NCI-H1417 treated with DMSO at 0.1 percent for 48 hours (cell line): ENCODE measurements around the gene ACTN1.

Source experiments
- DNase-seq: peaks from one replicate; lab custom pipeline; 2025; lab: John Stamatoyannopoulos, UW

ACTN1 gene

GRCh38 chr14:68888883-68889282 lies 90.2 kb downstream of the ACTN1 start:
- no peak for DNase-seq

DNA sequence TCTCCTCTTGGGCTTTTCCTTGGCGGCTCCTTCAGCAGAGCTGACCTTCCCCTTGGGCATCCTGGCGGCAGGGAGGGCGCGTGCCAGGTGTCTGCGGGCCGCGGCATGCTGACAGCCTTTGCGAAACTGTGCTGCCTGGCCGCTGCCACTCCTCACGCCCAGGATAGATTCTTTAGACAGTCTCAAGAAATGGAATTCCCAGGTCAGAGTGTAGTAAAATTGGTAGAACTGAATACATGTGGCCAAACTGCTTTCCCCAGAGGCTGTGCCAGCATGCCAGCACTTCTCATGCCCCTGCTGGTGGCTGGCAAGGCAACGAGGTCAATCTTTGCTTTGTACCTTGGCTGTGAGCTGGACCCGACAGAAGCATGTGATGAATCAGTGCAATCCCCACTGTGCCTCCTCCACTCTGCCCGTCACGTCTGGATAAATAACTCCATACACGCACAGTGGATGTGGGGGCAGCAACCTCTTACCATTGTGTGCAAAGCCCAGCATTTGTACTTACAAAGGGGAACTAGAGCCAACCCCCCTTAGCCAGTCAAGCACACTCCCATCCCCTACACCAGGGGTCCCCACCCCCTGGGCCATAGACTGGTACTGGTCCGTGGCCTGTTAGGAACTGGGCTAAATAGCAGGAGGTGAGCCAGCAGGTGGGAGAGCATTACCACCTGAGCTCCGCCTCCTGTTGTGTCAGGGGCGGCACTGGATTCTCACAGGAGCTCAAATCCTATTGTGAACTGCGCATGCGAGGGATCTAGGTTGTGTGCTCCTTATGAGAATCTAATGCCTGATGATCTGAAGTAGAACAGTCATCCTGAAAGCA lies 90.9 kb downstream of the ACTN1 start:
- no peak for DNase-seq

GRCh38 chr14:68886109-68886434 lies 93.0 kb downstream of the ACTN1 start:
- DNase-seq: no peak

DNA sequence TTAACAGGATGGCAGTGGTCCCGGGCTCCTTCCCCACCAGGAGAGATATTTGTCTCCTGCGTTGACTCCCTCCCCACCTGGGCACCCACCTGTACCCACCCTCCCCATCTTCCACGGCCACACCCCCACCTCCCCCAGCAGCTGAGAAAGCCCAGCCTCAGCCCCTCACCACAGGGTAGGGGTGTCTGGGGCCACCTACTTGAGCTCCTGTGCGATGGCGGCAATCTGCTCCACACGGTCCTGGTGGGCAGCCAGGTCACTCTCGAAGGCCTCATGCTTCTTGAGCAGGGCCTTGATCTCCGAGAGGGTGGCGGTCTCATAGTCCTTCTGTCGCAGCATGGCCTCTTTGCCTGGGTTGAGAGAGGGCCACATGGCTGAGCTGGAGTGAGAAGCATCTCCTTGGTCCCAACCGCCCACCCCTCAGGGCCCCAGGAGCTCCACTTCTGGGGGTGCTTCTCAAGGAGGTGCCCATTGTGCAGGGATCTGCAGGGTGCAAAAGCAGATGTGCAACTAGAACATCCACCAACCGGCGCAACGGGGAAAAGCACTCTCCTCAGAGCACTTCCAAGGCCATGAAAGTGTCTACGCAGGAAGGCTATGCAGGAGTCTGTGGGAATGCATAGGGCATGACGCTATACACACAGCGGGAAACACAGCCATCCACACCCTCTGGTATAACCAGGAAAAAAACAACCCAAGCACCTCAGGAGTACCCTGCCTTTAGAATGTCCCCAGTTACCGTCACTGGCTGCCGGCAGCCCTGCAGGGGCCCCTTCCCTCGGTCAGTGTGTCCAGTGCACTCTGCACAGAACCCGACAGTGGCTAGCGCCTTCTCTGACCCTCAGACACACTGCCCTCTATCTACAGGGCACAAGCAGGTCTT lies 93.6 kb downstream of the ACTN1 start:
- no peak for DNase-seq

GRCh38 chr14:68884031-68885030 lies 94.8 kb downstream of the ACTN1 start:
- no peak for DNase-seq

DNA sequence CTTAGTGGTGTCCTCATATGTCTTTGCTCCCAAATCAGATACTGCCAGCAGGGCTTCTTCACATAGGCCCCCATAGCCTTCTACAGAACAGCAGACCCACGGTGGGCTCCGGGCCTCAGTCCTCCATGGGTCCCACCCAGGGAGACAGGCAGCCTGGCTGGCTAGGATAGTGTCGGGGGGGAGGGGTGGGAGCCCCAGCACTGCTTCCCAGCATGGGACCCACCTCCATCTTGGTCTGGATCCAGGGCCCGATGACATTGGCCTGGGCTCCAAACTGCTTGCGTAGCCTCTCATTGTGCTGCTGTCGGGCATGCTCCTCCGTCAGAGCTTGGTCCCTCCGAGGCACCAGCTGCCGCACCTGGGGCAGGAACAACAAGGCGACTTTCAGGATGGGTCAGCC lies 96.9 kb downstream of the ACTN1 start:
- no peak for DNase-seq

GRCh38 chr14:68881396-68881795 lies 97.7 kb downstream of the ACTN1 start:
- DNase-seq: no peak

- no peak for DNase-seq
Observed at GRCh38 chr14:68880581-68881105, 98.5 kb downstream of the ACTN1 start.

DNA sequence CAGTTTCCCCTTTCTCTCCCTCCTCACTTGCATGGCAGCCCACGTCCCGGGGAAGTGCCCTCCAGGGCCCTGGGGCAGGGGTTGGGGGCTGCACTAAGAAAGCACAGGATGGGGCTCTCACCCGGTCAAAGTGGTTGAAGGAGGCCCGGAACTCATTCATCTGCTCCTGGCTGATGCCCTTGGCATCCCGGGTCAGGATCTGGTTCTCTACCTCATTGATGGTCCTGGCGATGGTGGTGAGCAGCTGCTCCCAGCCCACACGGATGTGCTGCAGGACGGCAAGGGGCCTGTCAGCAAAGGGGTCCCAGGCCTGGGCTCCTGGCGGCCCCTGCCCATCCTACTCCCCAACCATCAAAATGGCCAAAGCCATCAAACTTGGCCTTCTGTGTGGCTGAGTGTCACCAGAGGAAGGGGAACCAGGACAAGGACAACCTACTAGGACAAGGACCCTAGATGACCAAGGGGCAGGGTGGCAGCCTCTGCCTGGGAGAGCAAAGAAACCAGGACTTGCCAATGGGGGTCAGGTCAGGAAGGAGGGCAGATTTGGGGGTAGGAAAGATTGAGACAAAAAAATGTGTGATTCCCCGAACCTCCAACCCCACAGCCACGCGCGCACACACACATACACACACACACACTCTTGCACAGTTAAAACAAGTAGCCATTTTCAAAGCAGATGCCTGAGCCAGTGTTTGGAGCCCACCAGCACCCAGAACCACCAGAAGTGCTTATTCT lies 99.1 kb downstream of the ACTN1 start:
- no peak for DNase-seq

DNA sequence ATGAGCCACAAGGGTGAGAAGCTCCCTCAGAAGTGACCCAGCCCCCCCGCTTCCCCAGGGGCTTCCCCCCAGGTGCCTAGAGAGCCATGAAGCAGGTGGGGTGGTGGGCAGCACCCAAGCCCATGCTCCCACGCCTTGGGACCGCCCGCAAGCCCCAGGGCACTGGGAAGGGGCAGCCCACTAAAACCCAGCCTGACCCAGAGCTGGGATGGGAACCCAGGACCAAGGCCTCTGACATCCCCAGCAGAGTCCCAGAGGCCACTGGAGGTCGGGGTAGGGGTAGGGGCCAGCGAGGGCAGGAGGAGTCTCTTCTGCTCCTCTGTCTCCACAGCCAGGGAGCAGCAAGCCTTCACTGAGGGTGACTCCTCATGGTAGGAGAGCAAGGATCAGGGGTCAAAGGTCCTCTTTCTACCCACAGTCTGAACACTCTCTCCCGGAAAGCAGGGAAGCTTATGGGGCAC lies 99.8 kb downstream of the ACTN1 start:
- no peak for DNase-seq

DNA sequence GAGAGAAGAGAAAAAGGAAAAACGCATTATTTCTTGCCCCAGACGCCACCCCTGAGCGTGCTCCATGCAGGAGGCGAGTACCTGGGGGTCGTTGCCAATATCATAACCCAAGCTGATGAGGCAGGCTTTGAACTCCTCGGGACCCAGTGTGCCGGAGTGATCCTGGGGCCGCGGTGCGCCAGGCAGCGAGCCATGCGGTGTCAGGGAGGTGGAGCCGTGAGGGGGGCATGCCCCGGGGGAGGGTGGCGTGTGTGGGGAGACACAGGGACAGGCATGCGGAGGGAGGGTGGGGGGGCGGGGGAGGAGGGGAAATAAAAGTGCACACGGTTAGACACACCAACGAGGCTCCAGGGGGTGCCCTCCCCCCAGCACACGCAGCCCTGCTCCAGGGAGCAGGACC lies 100.2 kb downstream of the ACTN1 start:
- DNase-seq: no peak

GRCh38 chr14:68877993-68878575 lies 101.0 kb downstream of the ACTN1 start:
- no peak for DNase-seq

DNA sequence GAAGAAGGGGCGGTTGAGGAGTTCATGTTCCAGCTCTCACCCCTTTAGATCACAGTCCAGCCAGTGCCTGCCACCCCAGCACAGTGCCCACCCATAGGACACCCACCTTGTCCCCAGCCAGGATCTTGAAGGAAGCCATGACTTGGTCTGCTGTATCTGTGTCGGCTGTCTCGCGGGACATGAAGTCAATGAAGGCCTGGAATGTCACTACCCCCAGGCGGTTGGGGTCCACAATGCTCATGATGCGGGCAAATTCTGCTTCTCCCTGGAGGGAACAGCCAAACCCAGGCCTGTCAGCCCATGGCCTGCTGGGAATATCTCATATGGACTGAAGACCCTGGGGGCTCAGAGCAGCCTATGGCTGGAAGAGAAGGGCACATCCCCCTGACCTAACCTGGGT lies 102.1 kb downstream of the ACTN1 start:
- DNase-seq: no peak

- no peak for DNase-seq
Observed at GRCh38 chr14:68874746-68875155, 104.4 kb downstream of the ACTN1 start.

GRCh38 chr14:68873376-68873775 lies 105.7 kb downstream of the ACTN1 start:
- peak; percentile 13 for DNase-seq

- DNase-seq: no peak
Observed at GRCh38 chr14:68871392-68871791, 107.7 kb downstream of the ACTN1 start.

DNA sequence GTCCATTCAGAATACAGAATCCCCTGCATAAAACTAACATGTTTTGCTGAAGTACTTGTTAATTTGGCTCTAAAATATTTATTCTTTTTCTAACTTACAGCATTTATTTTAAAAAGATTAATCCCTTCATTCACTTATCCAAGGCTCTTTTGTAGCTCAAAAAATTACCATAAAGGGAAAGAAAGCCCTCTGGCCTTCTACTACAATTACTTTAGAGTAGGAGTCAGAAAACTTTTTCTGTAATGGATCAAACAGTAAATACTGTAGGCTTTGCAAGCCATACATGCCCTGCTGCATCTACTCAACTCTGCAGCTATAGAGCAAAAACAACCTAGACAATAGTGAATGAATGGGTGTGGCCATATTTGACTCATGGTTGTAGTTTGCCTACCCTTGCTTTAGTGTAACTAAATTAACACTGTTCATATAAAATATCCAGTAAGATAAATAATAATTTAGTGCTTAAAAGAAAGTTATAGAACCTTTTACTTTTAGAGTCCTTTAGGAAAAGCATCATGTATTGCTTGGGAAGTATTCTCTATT lies 112.0 kb downstream of the ACTN1 start:
- no peak for DNase-seq

- no peak for DNase-seq
Observed at GRCh38 chr14:68865542-68865941, 113.6 kb downstream of the ACTN1 start.

GRCh38 chr14:68864361-68864750 lies 114.7 kb downstream of the ACTN1 start:
- DNase-seq: no peak

GRCh38 chr14:68863610-68864360 lies 115.3 kb downstream of the ACTN1 start:
- DNase-seq: no peak
